Measurements from ENCODE around the gene DMC1. TPM values are rescaled to one million over a fixed set of nuclear protein-coding genes. Genes with fewer than 3 reads are reported as not detected.

The DMC1 gene
- total RNA-seq, 6 experiments from 2014 or later: 0.55 TPM; not detected in 5

DNA sequence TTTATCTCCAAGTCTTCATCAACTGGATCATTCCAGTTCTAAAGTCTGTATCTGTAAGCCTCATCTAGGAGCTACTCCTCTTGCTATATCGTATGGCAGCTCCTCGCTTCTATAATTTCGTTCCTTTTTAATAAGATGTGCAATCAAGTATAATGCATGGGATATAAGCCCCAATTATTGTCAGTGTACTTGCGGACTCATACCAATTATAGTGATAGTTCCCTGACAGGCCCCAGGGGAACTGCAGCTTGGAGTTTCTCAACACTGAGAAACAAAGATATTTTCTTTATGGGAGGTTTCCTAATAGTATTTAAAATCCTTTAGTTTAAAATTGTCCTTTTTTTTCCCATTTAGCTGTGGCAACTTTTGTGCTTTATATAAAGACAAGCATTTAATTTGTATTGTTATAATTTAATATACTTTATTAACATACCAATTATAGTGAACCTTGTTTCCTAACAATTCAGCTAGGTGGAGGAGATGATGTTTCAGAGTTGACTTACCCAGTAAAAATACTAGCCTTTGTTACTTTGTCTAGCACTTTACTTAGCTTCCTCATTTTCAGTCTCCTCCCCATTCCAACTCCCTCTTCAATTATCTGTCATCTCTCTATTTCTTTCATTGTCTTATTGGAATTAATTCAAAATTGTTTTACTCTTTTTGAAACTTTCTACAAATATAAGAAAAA is 38.6 kb downstream of the DMC1 start:
- WGBS (ENCODE audit: insufficient coverage, low coverage, low lambda C conversion rate, missing lambda C conversion rate): 91% methylated on average over 4 of the region's 4 CpGs
- H3K4me1 ChIP-seq: no peaks in the 10 kb centered on the region
- H3K36me3 ChIP-seq: no peaks in the 10 kb centered on the region
- no peak for ATAC-seq
- TF ChIP-seq, protein P1, sequence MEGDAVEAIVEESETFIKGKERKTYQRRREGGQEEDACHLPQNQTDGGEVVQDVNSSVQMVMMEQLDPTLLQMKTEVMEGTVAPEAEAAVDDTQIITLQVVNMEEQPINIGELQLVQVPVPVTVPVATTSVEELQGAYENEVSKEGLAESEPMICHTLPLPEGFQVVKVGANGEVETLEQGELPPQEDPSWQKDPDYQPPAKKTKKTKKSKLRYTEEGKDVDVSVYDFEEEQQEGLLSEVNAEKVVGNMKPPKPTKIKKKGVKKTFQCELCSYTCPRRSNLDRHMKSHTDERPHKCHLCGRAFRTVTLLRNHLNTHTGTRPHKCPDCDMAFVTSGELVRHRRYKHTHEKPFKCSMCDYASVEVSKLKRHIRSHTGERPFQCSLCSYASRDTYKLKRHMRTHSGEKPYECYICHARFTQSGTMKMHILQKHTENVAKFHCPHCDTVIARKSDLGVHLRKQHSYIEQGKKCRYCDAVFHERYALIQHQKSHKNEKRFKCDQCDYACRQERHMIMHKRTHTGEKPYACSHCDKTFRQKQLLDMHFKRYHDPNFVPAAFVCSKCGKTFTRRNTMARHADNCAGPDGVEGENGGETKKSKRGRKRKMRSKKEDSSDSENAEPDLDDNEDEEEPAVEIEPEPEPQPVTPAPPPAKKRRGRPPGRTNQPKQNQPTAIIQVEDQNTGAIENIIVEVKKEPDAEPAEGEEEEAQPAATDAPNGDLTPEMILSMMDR (IDR thresholded peaks at IDR 0.05): no peak
- TF ChIP-seq POLR2A (IDR thresholded peaks at IDR 0.05): no peak
- intact Hi-C loops (cut with DNase I): no loop called here
- no peak overlapping the region for H3K27ac ChIP-seq
- H3K4me3 ChIP-seq: no peak overlapping the region
- no peaks in the 10 kb centered on the region for H3K9me3 ChIP-seq
- H3K27me3 ChIP-seq: no peaks in the 10 kb centered on the region
- no peak for DNase-seq

DNA sequence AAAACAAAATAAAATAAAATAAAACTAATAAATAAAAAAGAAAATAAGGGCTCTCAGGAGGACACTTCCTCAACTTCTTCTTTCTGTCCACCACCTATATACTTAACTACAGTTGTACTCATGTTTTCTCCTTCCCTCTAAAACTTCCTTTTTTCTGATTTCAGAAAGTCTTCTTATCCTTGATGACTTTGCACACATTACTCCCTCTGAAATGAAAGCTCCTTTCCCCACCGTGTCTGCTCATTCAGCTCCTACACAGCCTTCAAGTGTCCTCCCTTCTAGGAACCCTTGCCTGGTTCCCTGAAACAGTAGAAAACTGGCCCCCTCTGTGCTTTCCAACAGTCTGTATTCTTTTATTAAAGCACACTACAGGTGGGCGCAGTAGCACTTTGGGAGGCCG is 45.6 kb downstream of the DMC1 start:
- no peak for TF ChIP-seq POLR2A (IDR thresholded peaks at IDR 0.05)
- TF ChIP-seq, protein P1 (IDR thresholded peaks at IDR 0.05): no peak
- intact Hi-C loops (cut with DNase I): no loop called here
- Histone ChIP-seq H3K4me3 (no peak overlapping the region), H3K4me1 (no peaks in the 10 kb centered on the region), H3K36me3 (no peaks in the 10 kb centered on the region), H3K27ac (no peak overlapping the region), H3K9me3 (no peaks in the 10 kb centered on the region), H3K27me3 (no peaks in the 10 kb centered on the region)
- WGBS (ENCODE audit: insufficient coverage, low coverage, low lambda C conversion rate, missing lambda C conversion rate): 75% methylated on average over 3 of the region's 3 CpGs
- no peak for DNase-seq
- no peak for ATAC-seq

DNA sequence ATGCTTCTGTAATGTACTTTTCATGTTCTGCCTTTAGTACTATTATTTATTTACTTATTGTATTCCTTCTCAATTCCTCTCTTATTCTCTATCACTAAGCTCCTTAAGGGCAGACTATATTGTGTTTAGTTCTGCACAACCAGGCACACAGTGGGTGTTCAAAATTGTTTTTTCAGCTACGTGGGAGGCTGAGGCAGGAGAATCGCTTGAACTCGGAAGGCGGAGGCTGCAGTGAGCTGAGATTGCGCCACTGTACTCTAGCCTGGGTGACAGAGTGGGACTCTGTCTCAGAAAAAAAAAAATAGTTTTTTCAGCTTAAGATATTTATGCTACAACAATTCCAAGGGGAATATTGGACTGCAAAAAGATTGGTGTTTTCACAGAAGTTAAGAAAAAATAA is 46.5 kb downstream of the DMC1 start:
- Histone ChIP-seq H3K36me3 (no peaks in the 10 kb centered on the region), H3K9me3 (no peaks in the 10 kb centered on the region), H3K4me1 (no peaks in the 10 kb centered on the region), H3K4me3 (no peak overlapping the region), H3K27ac (no peak overlapping the region), H3K27me3 (no peaks in the 10 kb centered on the region)
- TF ChIP-seq POLR2A (IDR thresholded peaks at IDR 0.05): no peak
- TF ChIP-seq, protein P1 (IDR thresholded peaks at IDR 0.05): no peak
- intact Hi-C loops (cut with DNase I): no loop called here
- 88% methylated on average over 5 of the region's 5 CpGs for WGBS (ENCODE audit: insufficient coverage, low coverage, low lambda C conversion rate, missing lambda C conversion rate)
- ATAC-seq (no peak), DNase-seq (no peak)

DNA sequence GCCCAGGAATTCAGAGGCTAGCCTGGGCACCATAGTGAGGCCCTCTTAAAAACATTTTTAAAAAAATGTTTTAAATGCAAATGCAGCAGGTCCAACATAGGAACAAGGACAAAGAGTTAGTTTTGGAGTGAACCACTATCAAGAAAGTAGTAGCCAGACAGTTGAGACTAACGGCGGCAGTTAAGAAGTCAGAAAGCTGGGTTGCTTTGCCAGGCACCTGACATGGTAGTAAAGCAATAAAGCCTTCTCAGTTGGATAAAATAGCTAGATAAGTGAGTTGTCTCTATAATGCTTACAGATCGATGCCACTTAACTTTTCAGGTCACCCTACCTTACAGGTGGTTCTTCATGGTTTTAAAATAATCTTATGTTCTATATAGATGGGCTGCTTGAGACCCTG is 47.0 kb downstream of the DMC1 start:
- Histone ChIP-seq H3K36me3 (no peaks in the 10 kb centered on the region), H3K27me3 (no peaks in the 10 kb centered on the region), H3K9me3 (no peaks in the 10 kb centered on the region), H3K27ac (no peak overlapping the region), H3K4me3 (no peak overlapping the region), H3K4me1 (no peaks in the 10 kb centered on the region)
- ATAC-seq (no peak), DNase-seq (no peak)
- TF ChIP-seq, protein P1 (IDR thresholded peaks at IDR 0.05): no peak
- TF ChIP-seq POLR2A (IDR thresholded peaks at IDR 0.05): no peak
- 85% methylated on average over 3 of the region's 3 CpGs for WGBS (ENCODE audit: insufficient coverage, low coverage, low lambda C conversion rate, missing lambda C conversion rate)
- intact Hi-C loops (cut with DNase I): no loop called here
